GM10248 (cell line): ENCODE data around the gene HBQ1.

Experiments
- CTCF ChIA-PET: fragments of 300-600 bp; sonication (Branson Sonifier 250); formaldehyde crosslinking; extraction: SDS; loops from one replicate; lab custom pipeline; 2021; ENCODE audit warnings: antibody characterized with exemption; lab: Yijun Ruan, JAX
- POLR2A ChIA-PET: fragments of 350-650 bp; sonication (Branson Sonifier 250); formaldehyde crosslinking; extraction: SDS; loops from one replicate; lab custom pipeline; 2020; ENCODE audit warnings: antibody characterized with exemption; lab: Yijun Ruan, JAX
- DNase-seq: peaks from one replicate; pipeline ENCODE4 v3.0.0; 2012; ENCODE audit errors: extremely low spot score
- TF ChIP-seq, protein P1 (sequence below): IDR thresholded peaks from 2 replicates; pipeline ENCODE4 v1.5.1; 2012; ENCODE audit warnings: mild to moderate bottlenecking, low read depth; ENCODE audit errors: extremely low read depth, missing control alignments, control extremely low read depth

HBQ1 gene

DNA sequence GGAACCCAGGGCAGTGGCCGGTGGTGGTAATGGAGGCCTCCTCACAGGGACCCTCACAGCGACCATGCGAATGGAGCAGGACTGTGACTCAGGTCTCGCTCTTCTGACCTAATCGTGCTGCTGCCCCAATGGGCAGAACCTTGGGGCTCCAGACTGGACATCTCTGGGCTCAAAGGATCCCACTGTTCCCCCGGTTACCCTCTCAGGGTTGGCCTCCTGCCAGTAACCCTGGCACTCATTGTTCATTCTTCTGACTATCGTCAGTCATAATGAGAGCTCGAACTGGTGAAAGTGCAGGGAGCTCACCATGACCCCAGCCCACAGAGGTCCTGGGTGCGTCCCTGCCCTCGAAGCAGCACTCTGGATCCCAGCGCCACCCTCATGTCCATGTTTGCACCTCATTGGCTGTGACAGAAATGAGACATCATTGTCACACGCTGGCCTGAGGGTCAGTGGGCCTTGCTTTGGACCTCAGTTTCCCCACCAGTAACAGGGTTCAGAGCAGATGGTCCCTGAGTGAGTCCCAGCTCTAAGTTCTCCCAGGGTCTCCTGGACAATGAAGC lies 37.8 kb upstream of the HBQ1 start:
- POLR2A ChIA-PET, result no interaction called here
- DNase-seq, result no peak
- CTCF ChIA-PET, result no interaction called here
- TF ChIP-seq, protein P1, sequence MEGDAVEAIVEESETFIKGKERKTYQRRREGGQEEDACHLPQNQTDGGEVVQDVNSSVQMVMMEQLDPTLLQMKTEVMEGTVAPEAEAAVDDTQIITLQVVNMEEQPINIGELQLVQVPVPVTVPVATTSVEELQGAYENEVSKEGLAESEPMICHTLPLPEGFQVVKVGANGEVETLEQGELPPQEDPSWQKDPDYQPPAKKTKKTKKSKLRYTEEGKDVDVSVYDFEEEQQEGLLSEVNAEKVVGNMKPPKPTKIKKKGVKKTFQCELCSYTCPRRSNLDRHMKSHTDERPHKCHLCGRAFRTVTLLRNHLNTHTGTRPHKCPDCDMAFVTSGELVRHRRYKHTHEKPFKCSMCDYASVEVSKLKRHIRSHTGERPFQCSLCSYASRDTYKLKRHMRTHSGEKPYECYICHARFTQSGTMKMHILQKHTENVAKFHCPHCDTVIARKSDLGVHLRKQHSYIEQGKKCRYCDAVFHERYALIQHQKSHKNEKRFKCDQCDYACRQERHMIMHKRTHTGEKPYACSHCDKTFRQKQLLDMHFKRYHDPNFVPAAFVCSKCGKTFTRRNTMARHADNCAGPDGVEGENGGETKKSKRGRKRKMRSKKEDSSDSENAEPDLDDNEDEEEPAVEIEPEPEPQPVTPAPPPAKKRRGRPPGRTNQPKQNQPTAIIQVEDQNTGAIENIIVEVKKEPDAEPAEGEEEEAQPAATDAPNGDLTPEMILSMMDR, result no peak

DNA sequence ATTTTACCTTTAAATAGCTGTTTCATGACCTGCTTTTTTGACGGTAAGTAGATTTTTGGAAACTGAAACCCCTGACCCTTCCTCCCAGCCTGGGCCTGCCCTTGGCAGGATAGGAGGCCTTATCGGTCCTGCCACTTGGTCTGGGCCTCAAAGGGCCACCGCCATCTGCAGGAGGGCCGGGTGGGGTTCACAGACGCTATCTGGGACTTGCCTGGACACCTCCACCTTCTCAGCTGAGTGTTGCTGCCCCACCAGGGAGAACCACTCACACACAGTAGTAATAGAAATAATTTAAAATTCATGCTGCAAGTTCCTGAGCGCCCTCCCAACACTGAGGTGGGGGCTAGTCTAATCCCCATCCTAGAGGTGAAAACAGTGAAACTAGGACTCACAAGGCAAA lies 37.2 kb upstream of the HBQ1 start:
- no peak for DNase-seq
- ChIA-PET POLR2A (no interaction called here), CTCF (no interaction called here)
- TF ChIP-seq, protein P1, result no peak

DNA sequence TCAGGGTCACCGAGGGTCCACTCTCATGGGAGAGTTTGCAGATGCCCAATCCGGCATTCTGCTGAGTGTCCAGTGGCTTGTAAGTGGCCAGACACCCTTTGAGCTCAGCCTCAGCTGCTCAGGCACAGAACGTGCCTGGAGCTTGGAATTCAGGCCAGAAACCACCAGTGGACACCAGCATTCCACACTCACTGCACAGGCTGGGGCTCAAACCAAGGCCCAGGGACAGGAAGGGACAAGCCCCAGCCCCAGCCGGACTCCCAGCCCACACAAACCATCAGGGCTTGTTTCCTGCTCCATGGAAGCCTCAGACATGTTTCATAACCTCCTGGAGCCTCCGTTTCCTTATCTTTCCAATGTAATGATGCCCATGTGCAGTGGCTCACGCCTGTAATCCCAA lies 36.8 kb upstream of the HBQ1 start:
- POLR2A ChIA-PET, result no interaction called here
- TF ChIP-seq, protein P1, result no peak
- CTCF ChIA-PET, result no interaction called here
- DNase-seq, result no peak

DNA sequence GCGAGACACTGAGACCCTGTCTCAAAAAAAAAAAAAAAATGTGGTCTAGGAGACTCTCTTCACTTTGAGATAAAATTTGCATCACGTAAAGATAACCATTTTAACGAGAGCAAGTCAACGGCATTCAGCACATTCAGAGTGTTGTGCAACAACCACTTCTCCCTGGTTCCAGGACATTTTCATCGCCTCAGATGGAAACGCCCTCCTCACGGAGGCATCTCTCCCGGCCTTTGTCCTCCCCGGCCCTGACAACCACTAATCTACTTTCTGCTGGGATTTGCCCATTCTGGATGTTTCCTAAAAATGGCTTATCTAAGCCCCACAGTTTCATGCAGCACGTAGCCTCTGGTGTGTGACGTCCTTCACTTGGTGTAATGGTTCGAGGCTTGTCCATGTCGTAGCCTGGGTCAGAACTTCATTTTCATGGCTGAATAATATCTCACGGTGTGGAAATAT lies 35.4 kb upstream of the HBQ1 start:
- POLR2A ChIA-PET, result no interaction called here
- CTCF ChIA-PET, result no interaction called here
- TF ChIP-seq, protein P1, result no peak
- DNase-seq, result no peak

DNA sequence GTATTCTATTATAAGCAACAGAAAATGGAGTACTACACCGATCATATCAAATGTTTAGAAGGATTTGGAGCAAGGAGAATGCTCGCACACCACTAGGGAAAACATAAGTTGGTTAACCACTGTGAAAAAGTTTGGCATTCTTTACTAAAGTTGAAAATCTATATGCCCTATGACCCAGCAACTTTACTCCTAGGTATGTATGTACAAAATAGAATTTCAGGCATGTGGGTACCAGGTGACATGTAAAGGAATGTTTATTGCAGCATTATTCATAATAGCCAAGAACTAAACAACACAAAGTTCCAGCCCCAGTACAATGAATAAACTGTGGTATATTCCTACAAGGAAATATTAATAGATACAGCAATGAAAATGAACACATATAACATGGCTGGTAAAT lies 33.6 kb upstream of the HBQ1 start:
- CTCF ChIA-PET, result no interaction called here
- no peak for DNase-seq
- TF ChIP-seq, protein P1, result no peak
- POLR2A ChIA-PET, result no interaction called here

DNA sequence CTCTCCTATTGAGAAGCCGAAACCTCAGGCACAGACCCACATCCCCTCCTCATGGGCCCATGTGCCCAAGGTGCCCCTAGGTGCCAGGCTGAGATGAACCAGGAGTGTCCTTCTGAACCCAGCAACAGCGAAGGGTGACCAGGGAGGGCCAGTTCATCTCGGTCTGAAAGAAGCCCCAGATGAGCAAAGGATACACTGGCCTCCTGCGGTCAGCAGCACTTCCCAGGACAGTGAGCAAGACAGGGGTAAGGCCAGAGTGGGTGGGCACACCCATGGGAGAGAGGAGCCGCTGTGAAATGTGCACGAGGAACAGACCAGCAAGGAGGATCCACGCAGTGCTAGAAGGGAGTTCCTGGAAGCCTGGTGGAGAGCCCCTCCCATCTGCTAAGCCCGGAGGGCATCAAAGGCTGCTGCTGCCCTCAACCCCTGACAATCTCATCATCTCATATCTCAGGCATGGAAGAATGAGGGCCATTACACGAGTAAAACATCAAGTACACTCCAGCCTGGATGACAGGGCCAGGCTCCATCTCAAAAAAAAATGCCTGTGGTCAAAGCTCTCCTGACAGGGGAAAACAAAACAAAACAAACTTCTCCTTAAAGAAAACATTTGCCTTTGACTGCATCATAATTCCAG lies 31.1 kb upstream of the HBQ1 start:
- ChIA-PET CTCF (interaction anchor here (1.3 to 2.5 kb wide), 3 partner anchors 31 to 53 kb away, joined by 4 to 9 read pairs (median 7); no protein-coding TSS in a partner anchor), POLR2A (no interaction called here)
- TF ChIP-seq, protein P1, result no peak
- DNase-seq, result no peak
